Measurements from ENCODE around the gene RNF44. TPM values are rescaled to one million over a fixed set of nuclear protein-coding genes. Genes with fewer than 3 reads are reported as not detected.

RNF44 gene
- total RNA-seq, 2 experiments from 2014 or later, result 96.5 to 111 TPM

DNA sequence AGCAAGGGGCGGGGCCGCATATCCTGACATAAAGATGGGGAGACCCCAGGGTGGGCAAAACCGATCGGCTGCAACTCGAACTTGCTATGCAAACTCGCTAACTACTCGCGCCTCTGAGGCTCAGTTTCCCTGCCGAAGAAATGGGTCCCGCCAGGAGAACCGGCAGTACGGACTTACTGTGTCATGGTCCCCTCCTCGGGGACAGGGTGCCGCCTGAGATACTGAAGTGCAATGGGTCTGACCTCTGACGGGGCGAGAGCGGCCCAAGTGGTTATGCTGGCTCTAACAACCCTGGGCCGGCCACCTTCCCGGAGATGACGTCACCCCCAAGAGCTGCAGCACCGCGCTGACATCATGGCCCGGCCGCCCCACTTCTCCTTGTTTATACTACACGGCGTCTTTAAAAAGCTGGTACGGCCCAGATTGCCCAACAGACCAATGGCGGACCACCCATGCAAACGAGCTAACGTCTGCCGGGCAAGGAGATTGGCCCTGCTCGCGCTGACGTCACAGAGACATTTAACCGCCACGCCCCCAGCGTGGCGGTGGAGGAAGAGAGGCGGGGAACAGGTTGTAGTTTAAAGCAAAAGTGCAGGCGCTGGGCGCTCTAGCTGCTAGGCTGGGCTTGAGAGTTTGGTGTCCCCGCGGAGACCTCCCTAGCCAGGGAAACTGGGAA, 490 bp upstream of the RNF44 start:
- peak overlapping the region; percentile 93 for H3K4me3 Mint-ChIP-seq
- peak overlapping the region; percentile 90 for H3K27ac Mint-ChIP-seq
- H3K36me3 Mint-ChIP-seq, result peaks cover 20% of the 10 kb centered on the region
- DNase-seq (peak; percentile 100), ATAC-seq (peak; percentile 76)
- CTCF ChIA-PET, result interaction anchor here (1.1 to 2.7 kb wide), 11 partner anchors 8 to 175 kb away, joined by 3 to 15 read pairs (median 5); partner anchors contain the start of genes CLTB, FAF2, HIGD2A and NOP16
- H3K27me3 Mint-ChIP-seq, result no peaks in the 10 kb centered on the region
- H3K4me1 Mint-ChIP-seq, result peaks cover 70% of the 10 kb centered on the region
- H3K9me3 Mint-ChIP-seq (ENCODE audit: low read depth), result no peaks in the 10 kb centered on the region

DNA sequence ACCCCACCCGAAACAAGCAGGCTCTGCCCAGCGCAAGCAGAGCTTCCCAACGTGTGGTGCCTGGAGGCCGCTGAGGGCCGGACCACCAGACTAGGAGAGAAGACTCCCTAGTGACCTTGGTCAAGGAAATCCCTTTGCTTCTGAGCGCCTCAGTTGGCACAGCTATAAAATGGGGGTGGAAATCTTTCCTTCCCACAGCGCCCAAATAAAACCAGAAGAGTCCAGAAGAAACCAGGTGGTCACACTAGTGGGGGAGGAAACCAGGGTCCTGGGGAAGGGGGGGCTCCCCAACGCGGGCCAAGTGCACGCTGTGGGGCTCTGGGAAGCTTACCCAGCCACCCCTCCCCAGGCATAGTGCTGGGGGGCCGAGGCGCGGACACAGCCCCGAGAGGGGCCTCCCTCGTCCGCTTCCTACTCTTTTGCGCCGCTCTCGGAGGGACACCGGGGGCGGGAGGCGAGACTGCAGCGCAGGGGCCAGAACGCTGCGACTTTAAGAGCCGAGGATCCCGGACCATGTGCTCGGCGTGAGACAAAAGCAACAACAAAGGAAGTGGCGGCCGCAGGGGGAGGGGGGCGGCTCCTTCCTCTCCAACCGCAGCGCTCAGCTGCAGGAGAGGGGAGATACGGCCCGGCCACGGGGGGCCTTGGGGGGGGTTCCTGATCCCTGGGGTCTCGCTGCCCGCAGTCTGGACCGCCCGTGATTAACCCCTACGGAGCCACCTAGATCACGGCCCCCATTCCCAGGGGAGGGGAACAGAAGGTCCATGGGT, 885 bp downstream of the RNF44 start:
- peaks cover 66% of the 10 kb centered on the region for H3K4me1 Mint-ChIP-seq
- peak; percentile 6 for ATAC-seq

DNA sequence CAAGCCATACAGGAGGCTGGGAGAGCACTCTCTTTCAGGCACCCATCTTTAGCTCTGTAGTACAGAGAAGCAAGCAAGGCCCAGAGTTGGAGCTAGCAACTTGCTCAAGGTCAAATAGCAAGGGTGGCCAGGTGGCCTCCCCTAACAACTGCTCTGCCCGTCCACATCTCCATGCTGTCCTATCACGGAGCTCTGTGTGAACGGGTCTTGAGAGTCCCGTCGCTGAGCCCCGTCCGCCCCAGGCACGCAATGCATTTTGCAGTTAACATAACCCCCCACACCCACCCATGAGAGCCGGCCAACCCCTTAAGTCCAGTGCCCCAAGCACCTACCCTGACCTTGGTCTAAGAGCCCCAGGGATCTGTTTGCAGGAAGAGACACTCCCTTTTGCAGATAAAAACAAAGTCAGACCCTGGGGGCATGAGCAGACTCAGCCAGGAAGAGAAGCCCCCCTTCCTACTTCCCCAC, 1.5 kb downstream of the RNF44 start:
- ATAC-seq (no peak), DNase-seq (no peak)
- peak overlapping the region; percentile 90 for H3K27ac Mint-ChIP-seq
- CTCF ChIA-PET, result interaction anchor here (3.0 to 7.8 kb wide), 3 partner anchors 7 to 119 kb away, joined by 11 to 83 read pairs (median 17); partner anchors contain the start of genes CLTB and FAF2
- H3K9me3 Mint-ChIP-seq (ENCODE audit: low read depth), result no peaks in the 10 kb centered on the region
- H3K4me1 Mint-ChIP-seq, result peaks cover 63% of the 10 kb centered on the region
- H3K4me3 Mint-ChIP-seq, result peak overlapping the region; percentile 93
- no peaks in the 10 kb centered on the region for H3K27me3 Mint-ChIP-seq
- H3K36me3 Mint-ChIP-seq, result peaks cover 24% of the 10 kb centered on the region

More for the DNA sequence above, 885 bp downstream of the RNF44 start:
- H3K27me3 Mint-ChIP-seq, result no peaks in the 10 kb centered on the region
- H3K27ac Mint-ChIP-seq, result peak overlapping the region; percentile 90
- DNase-seq, result peak; percentile 93
- no peaks in the 10 kb centered on the region for H3K9me3 Mint-ChIP-seq (ENCODE audit: low read depth)
- CTCF ChIA-PET, result interaction anchor here (1.1 to 7.8 kb wide), 7 partner anchors 6 to 174 kb away, joined by 3 to 83 read pairs (median 11); partner anchors contain the start of genes CLTB and FAF2
- H3K36me3 Mint-ChIP-seq, result peaks cover 21% of the 10 kb centered on the region
- peak overlapping the region; percentile 93 for H3K4me3 Mint-ChIP-seq

DNA sequence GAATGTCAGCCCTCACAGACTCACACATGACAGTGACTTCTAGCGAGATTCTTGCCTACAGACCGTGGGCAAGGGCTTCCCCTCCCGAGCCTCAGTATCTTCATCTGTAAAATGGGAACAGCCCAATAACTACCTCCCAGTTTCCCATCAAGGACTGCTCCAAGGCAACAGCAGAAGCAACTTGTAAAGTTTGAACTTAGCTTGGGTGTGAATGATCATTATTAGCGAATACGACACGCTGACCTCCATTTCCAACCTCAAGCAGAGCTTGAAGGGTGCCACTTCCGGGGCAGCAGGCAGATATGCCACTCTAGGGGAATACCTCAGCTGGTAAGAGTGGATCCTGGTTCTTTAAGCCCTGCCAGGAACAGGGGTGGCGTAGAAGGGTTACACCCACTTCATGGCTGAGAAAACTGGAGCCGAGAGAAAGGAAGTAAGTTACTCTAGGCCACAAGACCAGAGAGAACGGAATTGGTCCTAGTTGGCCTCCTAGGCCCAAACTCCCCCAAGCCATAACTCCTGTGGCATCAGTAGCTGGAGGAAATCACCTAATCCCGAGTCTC, 2.0 kb downstream of the RNF44 start:
- Mint-ChIP-seq H3K9me3 (ENCODE audit: low read depth) (no peaks in the 10 kb centered on the region), H3K4me3 (peak overlapping the region; percentile 93), H3K27ac (peak overlapping the region; percentile 90), H3K27me3 (no peaks in the 10 kb centered on the region), H3K36me3 (peaks cover 24% of the 10 kb centered on the region), H3K4me1 (peaks cover 61% of the 10 kb centered on the region)
- DNase-seq, result peak; percentile 68
- no peak for ATAC-seq
- CTCF ChIA-PET, result interaction anchor here (3.0 to 7.8 kb wide), 3 partner anchors 7 to 119 kb away, joined by 11 to 83 read pairs (median 17); partner anchors contain the start of genes CLTB and FAF2

DNA sequence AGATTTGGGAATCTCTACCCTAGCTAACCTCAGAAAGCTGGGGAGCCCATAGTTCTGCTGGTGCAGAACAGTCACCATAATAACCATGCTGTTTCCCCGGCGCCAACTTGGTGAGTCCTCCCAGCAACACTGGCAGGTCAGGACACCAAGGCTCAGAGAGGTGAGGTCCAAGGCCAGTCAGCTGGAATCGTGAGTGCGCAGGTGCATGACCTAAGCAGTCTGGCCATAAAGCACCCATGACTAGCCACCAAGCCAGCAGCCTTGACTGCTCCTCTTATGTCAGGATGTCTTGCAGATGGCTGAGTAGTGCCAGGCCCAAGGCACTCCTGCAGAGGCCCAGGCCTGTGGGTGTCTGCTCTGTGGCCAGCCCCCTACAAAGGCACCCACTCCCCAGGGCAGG, 2.6 kb downstream of the RNF44 start:
- peak overlapping the region; percentile 90 for H3K27ac Mint-ChIP-seq
- peak overlapping the region; percentile 93 for H3K4me3 Mint-ChIP-seq
- no peaks in the 10 kb centered on the region for H3K9me3 Mint-ChIP-seq (ENCODE audit: low read depth)
- peaks cover 58% of the 10 kb centered on the region for H3K4me1 Mint-ChIP-seq
- no peak for ATAC-seq
- H3K27me3 Mint-ChIP-seq, result no peaks in the 10 kb centered on the region
- DNase-seq, result no peak
- CTCF ChIA-PET, result interaction anchor here (1.5 to 7.8 kb wide), 4 partner anchors 8 to 118 kb away, joined by 4 to 83 read pairs (median 14); partner anchors contain the start of genes CLTB and FAF2
- peaks cover 26% of the 10 kb centered on the region for H3K36me3 Mint-ChIP-seq

DNA sequence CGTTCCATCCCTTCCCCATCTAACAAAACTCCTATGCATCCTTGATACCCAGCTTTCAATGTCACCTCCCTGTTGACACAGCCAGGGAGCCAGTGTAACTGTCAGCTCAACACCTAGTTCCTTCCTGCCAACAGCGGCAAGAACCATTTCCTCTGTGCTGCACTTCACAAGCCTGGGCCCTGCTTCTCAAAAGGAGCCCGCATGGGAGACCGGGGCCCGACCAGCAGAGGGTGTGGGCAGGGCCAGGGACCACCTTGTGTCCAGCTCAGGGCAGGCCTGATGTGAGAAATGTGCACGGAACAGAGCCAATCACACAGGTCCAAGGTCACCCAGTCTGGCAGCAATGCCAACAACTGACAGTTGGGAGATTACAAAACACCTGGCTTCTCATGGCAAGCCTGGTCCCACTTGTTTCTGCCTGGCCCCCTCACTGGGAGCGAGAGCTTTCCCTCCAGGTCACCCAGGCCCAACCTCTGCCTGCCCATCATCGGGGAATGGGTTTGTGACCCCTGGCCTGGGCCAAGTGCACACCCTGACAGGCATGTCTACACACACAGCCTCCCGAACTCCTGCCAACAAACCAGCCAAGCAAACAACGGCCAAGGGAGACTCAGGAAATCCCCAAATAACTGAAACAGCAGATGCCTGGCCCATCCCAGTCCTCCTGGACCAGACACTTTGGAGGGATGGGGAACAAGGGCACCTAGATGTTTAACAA, 3.1 kb downstream of the RNF44 start:
- DNase-seq (peak; percentile 80), ATAC-seq (no peak)
- Mint-ChIP-seq H3K27ac (peak overlapping the region; percentile 90), H3K9me3 (ENCODE audit: low read depth) (no peaks in the 10 kb centered on the region), H3K27me3 (no peaks in the 10 kb centered on the region), H3K36me3 (peaks cover 29% of the 10 kb centered on the region), H3K4me3 (peak overlapping the region; percentile 93), H3K4me1 (peaks cover 60% of the 10 kb centered on the region)
- CTCF ChIA-PET, result interaction anchor here (0.7 to 7.8 kb wide), 7 partner anchors 8 to 118 kb away, joined by 3 to 83 read pairs (median 4); partner anchors contain the start of genes CLTB and FAF2

DNA sequence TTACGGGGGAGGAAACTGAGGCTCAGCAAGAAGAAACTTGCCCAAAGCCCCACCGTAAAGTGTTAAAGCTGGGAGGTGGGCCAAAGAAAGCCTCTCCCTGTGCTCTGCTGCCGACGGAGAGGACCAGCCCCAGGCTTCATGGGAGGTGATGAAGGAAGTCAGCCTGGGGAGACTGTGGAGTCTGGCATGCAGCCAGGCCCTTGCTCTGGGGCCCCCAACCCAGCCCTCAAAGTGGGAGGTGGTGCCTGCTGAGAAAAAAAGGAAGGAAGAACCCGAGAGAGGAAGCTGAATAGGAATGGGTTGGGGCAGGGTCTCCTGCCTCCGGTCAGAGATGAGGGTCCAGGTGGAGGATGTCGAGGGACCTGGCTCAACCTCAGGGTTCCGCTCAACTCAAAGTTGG, 3.8 kb downstream of the RNF44 start:
- Mint-ChIP-seq H3K27me3 (no peaks in the 10 kb centered on the region), H3K9me3 (ENCODE audit: low read depth) (no peaks in the 10 kb centered on the region), H3K4me3 (peak overlapping the region; percentile 93), H3K4me1 (peaks cover 59% of the 10 kb centered on the region), H3K27ac (peak overlapping the region; percentile 90), H3K36me3 (peaks cover 31% of the 10 kb centered on the region)
- CTCF ChIA-PET, result interaction anchor here (1.0 to 7.8 kb wide), 6 partner anchors 9 to 117 kb away, joined by 3 to 83 read pairs (median 8); partner anchors contain the start of genes CLTB and FAF2
- DNase-seq (no peak), ATAC-seq (no peak)

DNA sequence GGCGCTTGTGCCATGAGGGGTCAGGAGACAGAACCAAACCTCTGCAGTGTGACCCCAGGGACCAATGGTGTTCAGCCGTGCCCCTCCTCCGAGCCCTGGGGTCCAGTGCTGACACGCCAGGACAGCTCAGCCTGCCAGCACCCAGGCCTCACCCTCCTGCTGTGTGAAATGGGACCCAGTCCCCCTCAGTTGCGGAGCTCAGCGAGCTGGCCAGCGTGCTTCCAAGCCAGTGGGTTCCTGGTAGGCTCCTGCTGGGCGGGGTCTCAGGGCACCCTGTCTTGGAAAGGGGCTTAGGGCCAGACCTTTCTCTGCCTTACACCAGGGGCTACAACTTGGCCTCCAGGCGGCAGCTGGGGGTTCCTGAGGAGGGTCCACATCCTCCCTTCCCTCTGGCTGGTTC, 4.4 kb downstream of the RNF44 start:
- H3K9me3 Mint-ChIP-seq (ENCODE audit: low read depth), result no peaks in the 10 kb centered on the region
- DNase-seq (no peak), ATAC-seq (no peak)
- peak overlapping the region; percentile 90 for H3K27ac Mint-ChIP-seq
- H3K4me3 Mint-ChIP-seq, result peak overlapping the region; percentile 93
- peaks cover 37% of the 10 kb centered on the region for H3K36me3 Mint-ChIP-seq
- H3K4me1 Mint-ChIP-seq, result peaks cover 59% of the 10 kb centered on the region
- CTCF ChIA-PET, result interaction anchor here (0.6 to 7.8 kb wide), 2 partner anchors 10 to 117 kb away, joined by 3 to 83 read pairs; no protein-coding TSS in a partner anchor
- no peaks in the 10 kb centered on the region for H3K27me3 Mint-ChIP-seq

DNA sequence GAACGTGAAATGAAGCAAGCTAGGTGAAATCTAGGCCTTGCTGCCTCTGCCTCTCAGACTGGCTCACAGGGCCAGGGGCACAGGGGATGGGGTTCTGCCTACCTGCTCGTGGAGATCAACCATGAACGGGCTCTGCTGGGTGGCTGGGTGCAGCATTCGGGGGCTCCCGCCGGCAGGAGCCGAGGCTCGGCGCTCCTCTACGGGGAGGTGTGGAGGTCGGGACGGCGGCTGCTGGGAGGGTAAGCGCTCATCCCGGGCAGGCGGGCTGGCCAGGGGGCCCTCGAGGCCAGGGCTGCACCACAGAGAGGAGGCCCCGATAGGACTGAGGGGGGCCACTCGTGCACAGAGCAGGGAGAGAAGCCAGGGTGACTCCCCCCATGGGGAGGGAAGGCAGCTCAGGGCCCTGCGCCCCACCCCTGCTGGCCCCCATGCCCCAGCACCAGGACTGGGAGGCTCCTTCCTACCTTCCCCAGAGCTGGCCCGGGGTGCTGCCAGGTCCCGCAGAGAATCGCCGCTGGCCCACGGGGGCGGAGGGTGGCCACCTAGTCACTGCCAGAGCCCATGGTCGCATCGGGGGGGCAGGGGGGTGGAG, 5.2 kb downstream of the RNF44 start:
- ATAC-seq (no peak), DNase-seq (no peak)
- H3K4me1 Mint-ChIP-seq, result peaks cover 59% of the 10 kb centered on the region
- H3K36me3 Mint-ChIP-seq, result peaks cover 37% of the 10 kb centered on the region
- no peaks in the 10 kb centered on the region for H3K27me3 Mint-ChIP-seq
- CTCF ChIA-PET, result interaction anchor here (1.3 to 7.8 kb wide), 3 partner anchors 10 to 115 kb away, joined by 3 to 83 read pairs (median 13); partner anchors contain the start of gene CLTB
- no peaks in the 10 kb centered on the region for H3K9me3 Mint-ChIP-seq (ENCODE audit: low read depth)
- peak overlapping the region; percentile 64 for H3K27ac Mint-ChIP-seq
- H3K4me3 Mint-ChIP-seq, result peak overlapping the region; percentile 66

DNA sequence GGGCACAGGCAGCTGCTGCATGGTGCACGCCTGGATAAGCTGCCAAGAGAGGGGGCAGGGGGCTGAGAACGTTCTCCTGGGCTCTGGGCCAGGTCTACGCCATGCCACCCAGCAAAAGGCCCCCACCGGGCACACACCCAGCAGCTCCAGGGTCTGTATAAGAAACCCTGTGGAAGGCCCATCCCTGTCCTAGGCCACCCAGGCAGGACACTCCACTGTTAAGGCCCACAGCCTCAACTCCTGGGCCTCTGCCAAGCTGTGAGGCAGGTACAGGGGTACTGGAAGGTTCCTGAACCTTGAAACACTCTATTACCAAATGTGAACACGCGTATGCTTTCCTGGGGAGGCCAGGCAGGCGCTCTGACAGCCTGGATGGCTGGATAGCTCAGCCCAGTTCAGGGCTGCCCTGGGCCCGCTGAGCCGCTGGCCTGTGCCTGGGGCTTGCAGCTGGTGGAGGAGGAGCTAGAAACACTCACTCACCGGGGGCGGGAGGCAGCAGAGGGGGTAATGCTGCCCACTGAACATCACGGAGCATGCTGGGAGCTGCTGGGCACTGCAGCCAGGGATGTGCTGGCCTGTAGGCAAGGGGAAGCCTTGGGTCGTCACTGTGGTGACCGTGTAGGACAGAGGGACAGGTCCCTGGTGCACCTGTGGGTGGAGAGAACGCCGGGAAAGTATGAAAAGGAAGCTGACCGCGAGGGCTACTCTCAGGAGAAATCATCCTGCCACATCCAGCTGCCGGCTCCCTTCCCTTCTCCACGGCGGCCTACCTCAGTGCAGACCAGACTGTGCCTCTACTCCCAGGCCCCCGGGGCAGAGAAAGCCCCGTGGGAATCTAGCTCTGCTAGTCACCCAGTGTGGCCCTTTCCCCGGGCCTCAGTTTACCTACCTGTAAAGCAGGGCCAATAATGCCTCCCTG, 6.0 kb downstream of the RNF44 start:
- Mint-ChIP-seq H3K9me3 (ENCODE audit: low read depth) (no peaks in the 10 kb centered on the region), H3K27ac (peak overlapping the region; percentile 81), H3K36me3 (peaks cover 37% of the 10 kb centered on the region), H3K27me3 (no peaks in the 10 kb centered on the region), H3K4me1 (peaks cover 59% of the 10 kb centered on the region), H3K4me3 (peak overlapping the region; percentile 66)
- ATAC-seq, result no peak
- no peak for DNase-seq
- CTCF ChIA-PET, result interaction anchor here (1.3 to 7.8 kb wide), 6 partner anchors 11 to 139 kb away, joined by 3 to 83 read pairs (median 8); partner anchors contain the start of genes CLTB and FAF2

DNA sequence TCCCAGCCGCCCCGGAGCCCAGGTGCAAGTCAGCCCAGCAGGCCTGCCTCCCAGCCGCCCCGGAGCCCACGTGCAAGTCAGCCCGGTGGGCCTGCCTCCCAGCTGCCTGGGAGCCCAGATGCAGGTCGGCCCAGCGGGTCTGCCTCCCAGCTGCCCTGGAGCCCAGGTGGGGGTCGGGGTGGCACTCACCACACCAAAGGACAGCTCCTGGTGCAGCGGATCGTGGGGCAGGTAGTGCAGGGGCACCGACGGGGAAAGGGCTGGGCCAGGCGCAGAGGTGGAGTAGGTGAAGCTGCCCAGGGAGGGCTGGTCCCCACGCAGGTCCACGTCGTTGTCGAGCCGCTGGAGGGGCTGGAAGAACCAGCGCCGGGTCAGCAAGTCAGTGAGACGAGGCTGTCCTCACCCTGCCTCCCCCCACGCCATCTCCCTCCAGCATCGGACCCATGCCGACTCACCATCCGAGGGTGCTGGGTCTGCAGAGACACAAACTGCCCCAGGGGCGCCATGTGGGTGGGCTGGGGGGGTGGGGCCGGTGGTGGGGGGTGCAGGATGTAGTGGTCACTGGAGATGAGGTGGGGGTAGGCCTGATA, 6.7 kb downstream of the RNF44 start:
- DNase-seq (no peak), ATAC-seq (no peak)
- Mint-ChIP-seq H3K4me1 (peaks cover 59% of the 10 kb centered on the region), H3K9me3 (ENCODE audit: low read depth) (no peaks in the 10 kb centered on the region), H3K27ac (peak overlapping the region; percentile 81), H3K27me3 (no peaks in the 10 kb centered on the region), H3K36me3 (peaks cover 32% of the 10 kb centered on the region), H3K4me3 (peak overlapping the region; percentile 66)
- CTCF ChIA-PET, result interaction anchor here (0.8 to 7.8 kb wide), 11 partner anchors 8 to 138 kb away, joined by 3 to 83 read pairs (median 4); partner anchors contain the start of genes CLTB and FAF2
